NCI-H146 treated with DMSO at 0.1 percent for 48 hours (cell line): ENCODE data around the gene PRKCA.
"Not testable (repeated sequence)": the region's sequence is repeated elsewhere in the genome, so short reads cannot be mapped to it uniquely, and the experiment has no call there.

Experiments
- DNase-seq: peaks from one replicate; lab custom pipeline; 2025; ENCODE audit not compliant: unreplicated experiment; lab: John Stamatoyannopoulos, UW

PRKCA gene

GRCh38 chr17:66324381-66325004 is 22.1 kb downstream of the PRKCA start:
- DNase-seq: not testable (repeated sequence)

- no peak for DNase-seq
Measured at GRCh38 chr17:66326476-66327047, 24.1 kb downstream of the PRKCA start.

GRCh38 chr17:66330646-66331037 is 28.2 kb downstream of the PRKCA start:
- DNase-seq: no peak

GRCh38 chr17:66331038-66331816 is 28.8 kb downstream of the PRKCA start:
- no peak for DNase-seq

- DNase-seq: no peak
Measured at GRCh38 chr17:66335797-66336196, 33.4 kb downstream of the PRKCA start.

- DNase-seq: no peak
Measured at GRCh38 chr17:66337268-66337667, 34.9 kb downstream of the PRKCA start.

- no peak for DNase-seq
Measured at GRCh38 chr17:66337866-66338485, 35.6 kb downstream of the PRKCA start.

GRCh38 chr17:66338937-66339336 is 36.5 kb downstream of the PRKCA start:
- no peak for DNase-seq

- DNase-seq: no peak
Measured at GRCh38 chr17:66339561-66339960, 37.1 kb downstream of the PRKCA start.

- DNase-seq: no peak
Measured at GRCh38 chr17:66340720-66341119, 38.3 kb downstream of the PRKCA start.

- no peak for DNase-seq
Measured at GRCh38 chr17:66341462-66341861, 39.0 kb downstream of the PRKCA start.

GRCh38 chr17:66342263-66342662 is 39.9 kb downstream of the PRKCA start:
- not testable (repeated sequence) for DNase-seq

- no peak for DNase-seq
Measured at GRCh38 chr17:66343531-66344078, 41.2 kb downstream of the PRKCA start.

- no peak for DNase-seq
Measured at GRCh38 chr17:66344473-66344872, 42.1 kb downstream of the PRKCA start.

- no peak for DNase-seq
Measured at GRCh38 chr17:66345264-66345663, 42.9 kb downstream of the PRKCA start.

GRCh38 chr17:66345949-66346638 is 43.7 kb downstream of the PRKCA start:
- not testable (repeated sequence) for DNase-seq

- DNase-seq: no peak
Measured at GRCh38 chr17:66347661-66348514, 45.5 kb downstream of the PRKCA start.

GRCh38 chr17:66348584-66349165 is 46.3 kb downstream of the PRKCA start:
- DNase-seq: no peak

GRCh38 chr17:66349521-66350254 is 47.3 kb downstream of the PRKCA start:
- no peak for DNase-seq
